GM23248 (cell line): ENCODE results near the gene PP2D1.
"Not testable (repeated sequence)": the region's sequence is repeated elsewhere in the genome, so short reads cannot be mapped to it uniquely, and the experiment has no call there.

ENCODE experiments used
- EZH2 ChIP-seq: fragments of 200-600 bp; sonication (generic); IDR thresholded peaks from 2 replicates; pipeline ENCODE4 v1.6.1; 2018; ENCODE audit warnings: antibody characterized with exemption, mild to moderate bottlenecking; ENCODE audit not compliant: insufficient read depth, poor library complexity, severe bottlenecking
- EZH2phosphoT487 ChIP-seq: fragments of 200-600 bp; sonication (generic); IDR thresholded peaks from 2 replicates; pipeline ENCODE4 v1.6.1; 2018; ENCODE audit warnings: antibody characterized with exemption, moderate library complexity, mild to moderate bottlenecking, low read depth; ENCODE audit not compliant: insufficient read depth

DNA sequence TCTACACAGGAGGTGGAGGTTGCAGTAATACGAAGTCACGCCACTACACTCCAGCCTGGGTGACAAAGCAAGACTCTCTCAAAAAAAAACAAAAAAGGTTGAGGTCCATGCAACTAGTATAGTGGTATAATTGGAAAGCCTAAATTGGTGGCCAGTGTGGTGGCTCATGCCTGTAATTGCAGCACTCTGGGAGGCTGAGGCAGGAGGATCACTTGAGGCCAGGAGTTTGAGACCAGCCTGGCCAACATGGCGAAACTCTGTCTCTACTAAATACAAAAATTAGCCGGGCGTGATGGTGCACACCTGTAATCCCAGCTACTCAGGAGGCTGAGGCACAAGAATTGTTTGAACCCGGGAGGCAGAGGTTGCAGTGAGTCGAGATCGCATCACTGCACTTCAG lies 23.2 kb downstream of the PP2D1 start:
- not testable (repeated sequence) for TF ChIP-seq EZH2phosphoT487, EZH2
